Kidney epithelial cell (primary cell): ENCODE data around the gene HS1BP3. TPM values are rescaled to one million over a fixed set of nuclear protein-coding genes. Genes with fewer than 3 reads are reported as not detected.

ENCODE experiments used
- DNase-seq: peaks from one replicate; pipeline ENCODE4 v3.0.0-alpha.2; 2010; ENCODE audit warnings: low read depth
- H3K27me3 ChIP-seq: 2 replicates; pipeline ENCODE4 v1.6.0; 2011; ENCODE audit warnings: low read length; ENCODE audit not compliant: control insufficient read depth, insufficient read depth
- H3K36me3 ChIP-seq: 2 replicates; pipeline ENCODE4 v1.5.1; 2011; ENCODE audit warnings: low read length; ENCODE audit not compliant: control insufficient read depth, insufficient read depth
- H3K4me3 ChIP-seq: 2 replicates; pipeline ENCODE4 v1.5.1; 2011; ENCODE audit warnings: low read depth, mild to moderate bottlenecking, control low read depth, low read length
- total RNA-seq: library from RNA; depleted of rRNA; stranded (reverse); fragments of >200 nt; gene quantifications from 2 replicates; pipeline ENCODE4 v1.2.3, GENCODE V29; 2015
- TF ChIP-seq, protein P1 (sequence below): IDR thresholded peaks from 2 replicates; pipeline ENCODE4 v1.5.1; 2011; ENCODE audit warnings: mild to moderate bottlenecking, moderate library complexity, low read length, control low read depth, inconsistent platforms; ENCODE audit not compliant: insufficient read depth, poor library complexity, severe bottlenecking

The HS1BP3 gene
- total RNA-seq, 1 donor from 2014 or later = 42.4 TPM

DNA sequence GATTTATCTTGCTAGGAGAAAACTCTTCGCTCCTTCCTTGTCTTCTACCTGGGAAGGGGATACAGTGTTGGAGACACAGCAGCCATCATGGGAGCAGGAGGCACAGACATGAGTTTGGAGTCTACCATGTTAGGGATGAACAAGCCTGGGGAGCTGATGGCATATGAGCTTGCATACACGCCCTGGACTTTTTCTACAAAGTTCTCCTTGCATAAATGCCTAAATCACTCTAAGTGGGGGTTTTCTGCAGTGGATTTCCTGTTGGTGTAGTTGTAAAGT, 3.6 kb upstream of the HS1BP3 start:
- H3K4me3 ChIP-seq = no peak overlapping the region
- TF ChIP-seq, protein P1, sequence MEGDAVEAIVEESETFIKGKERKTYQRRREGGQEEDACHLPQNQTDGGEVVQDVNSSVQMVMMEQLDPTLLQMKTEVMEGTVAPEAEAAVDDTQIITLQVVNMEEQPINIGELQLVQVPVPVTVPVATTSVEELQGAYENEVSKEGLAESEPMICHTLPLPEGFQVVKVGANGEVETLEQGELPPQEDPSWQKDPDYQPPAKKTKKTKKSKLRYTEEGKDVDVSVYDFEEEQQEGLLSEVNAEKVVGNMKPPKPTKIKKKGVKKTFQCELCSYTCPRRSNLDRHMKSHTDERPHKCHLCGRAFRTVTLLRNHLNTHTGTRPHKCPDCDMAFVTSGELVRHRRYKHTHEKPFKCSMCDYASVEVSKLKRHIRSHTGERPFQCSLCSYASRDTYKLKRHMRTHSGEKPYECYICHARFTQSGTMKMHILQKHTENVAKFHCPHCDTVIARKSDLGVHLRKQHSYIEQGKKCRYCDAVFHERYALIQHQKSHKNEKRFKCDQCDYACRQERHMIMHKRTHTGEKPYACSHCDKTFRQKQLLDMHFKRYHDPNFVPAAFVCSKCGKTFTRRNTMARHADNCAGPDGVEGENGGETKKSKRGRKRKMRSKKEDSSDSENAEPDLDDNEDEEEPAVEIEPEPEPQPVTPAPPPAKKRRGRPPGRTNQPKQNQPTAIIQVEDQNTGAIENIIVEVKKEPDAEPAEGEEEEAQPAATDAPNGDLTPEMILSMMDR = no peak
- no peak for DNase-seq
- peaks cover 10% of the 10 kb centered on the region for H3K27me3 ChIP-seq
- no peaks in the 10 kb centered on the region for H3K36me3 ChIP-seq

DNA sequence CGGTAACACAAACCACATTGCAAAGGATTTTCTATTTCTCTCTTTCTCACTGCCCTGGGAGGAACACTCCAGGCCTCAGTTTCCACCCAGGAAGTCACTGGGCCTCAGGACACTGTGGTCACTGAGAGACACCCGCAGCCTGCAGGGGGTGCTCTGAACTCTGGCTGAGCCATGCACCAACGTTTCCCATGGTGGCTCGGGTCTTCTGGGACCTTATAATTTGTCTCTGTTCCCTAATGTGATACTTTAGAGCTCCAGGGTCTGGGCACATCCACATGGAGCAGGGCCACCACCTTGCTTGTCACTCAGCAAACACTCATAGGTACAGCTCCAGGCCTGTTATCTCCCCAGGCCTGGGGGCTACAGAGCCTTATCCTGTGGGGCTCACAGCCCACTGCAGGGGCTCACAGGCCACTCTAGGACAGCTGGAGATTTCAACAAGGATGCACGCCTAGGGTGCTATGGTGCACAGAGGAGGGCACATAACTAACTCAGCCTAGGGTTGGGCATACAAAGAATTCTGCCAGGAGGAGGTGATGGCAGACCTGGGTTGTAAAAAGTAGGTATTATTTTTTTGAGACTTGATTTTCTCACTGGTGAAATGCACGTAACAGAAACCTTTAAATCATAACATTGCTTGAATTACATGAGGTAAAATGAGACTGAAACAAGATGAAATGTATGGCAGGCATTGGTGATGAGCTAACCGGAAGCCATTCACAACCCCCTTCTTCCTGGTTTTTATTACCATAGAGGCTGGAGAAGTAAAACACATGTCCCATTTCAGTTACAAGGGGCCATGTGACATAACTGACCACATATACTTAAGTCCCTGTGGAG, 3.0 kb upstream of the HS1BP3 start:
- H3K27me3 ChIP-seq = peaks cover 10% of the 10 kb centered on the region
- no peaks in the 10 kb centered on the region for H3K36me3 ChIP-seq
- H3K4me3 ChIP-seq = no peak overlapping the region
- no peak for DNase-seq
- TF ChIP-seq, protein P1 = no peak

GRCh38 chr2:20652673-20653575, 2.0 kb upstream of the HS1BP3 start:
- TF ChIP-seq, protein P1 = no peak
- Histone ChIP-seq H3K27me3 (peaks cover 10% of the 10 kb centered on the region), H3K4me3 (no peak overlapping the region), H3K36me3 (no peaks in the 10 kb centered on the region)
- DNase-seq = no peak

GRCh38 chr2:20652141-20652540, 1.2 kb upstream of the HS1BP3 start:
- no peak overlapping the region for H3K4me3 ChIP-seq
- no peak for DNase-seq
- H3K36me3 ChIP-seq = no peaks in the 10 kb centered on the region
- TF ChIP-seq, protein P1 = no peak
- H3K27me3 ChIP-seq = peaks cover 7% of the 10 kb centered on the region

DNA sequence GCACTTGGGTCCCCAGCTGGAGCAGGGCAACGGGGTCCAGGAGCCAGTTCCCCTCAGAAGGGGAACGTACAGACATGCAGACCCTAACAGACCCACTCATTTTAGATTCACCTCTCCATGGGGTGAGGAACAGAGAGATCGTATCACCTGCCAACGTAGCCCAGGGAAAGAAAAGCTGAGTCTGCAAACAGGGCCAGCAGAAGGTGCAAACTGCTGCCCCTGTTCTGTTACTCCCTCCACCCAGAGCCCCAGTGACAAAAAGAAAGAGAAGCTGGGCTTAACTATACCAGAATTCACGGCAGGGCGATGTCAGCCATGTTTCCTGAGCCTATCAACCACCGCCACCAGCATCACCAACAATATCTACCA, 817 bp upstream of the HS1BP3 start:
- Histone ChIP-seq H3K27me3 (peaks cover 4% of the 10 kb centered on the region), H3K36me3 (no peaks in the 10 kb centered on the region), H3K4me3 (no peak overlapping the region)
- TF ChIP-seq, protein P1 = no peak
- DNase-seq = no peak
